NCI-H524 treated with DMSO at 0.1 percent for 48 hours (cell line): ENCODE measurements around the gene RCAN2.

Experiments used
- DNase-seq: peaks from one replicate; lab custom pipeline; 2025; lab: John Stamatoyannopoulos, UW

Gene RCAN2

GRCh38 chr6:46491628-46492547 is 639 bp upstream of the RCAN2 start:
- DNase-seq = no peak

DNA sequence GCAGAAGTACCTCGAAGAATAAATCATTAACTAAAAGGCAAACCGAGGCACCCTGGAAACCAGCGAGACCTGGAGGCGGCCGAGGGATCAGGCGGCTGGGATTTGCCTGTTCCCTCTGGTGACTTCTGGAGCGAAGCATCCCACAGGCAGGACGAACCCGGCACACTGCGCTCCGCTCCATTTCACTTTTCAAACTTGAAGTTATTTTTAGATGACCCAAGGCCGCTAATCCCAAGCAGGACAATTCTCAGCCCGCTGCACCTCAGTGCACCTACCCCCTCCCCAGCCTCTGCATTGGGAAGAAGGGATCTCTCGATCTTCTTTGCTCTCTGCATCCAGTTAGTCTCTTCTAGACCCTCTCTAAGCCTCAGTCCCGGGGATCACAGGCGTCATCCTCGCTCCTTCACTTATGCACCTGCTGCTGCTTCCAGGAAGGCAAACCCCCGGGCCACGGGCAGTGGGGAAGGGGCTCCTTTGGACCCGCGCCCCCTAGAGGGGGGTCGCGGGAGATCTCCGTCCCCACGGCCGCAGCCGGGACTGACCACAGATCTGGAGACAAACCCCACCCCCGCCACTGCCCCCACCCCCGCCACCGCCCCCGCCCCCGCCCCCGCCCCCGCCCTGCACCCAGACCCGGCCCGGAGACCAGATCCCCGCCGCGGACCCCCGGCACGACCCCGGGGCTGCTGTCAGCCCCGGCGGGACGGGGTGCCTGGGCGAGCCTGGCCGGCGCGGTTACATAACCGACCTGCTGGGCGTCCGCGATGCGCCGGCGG is 636 bp downstream of the RCAN2 start:
- no peak for DNase-seq

DNA sequence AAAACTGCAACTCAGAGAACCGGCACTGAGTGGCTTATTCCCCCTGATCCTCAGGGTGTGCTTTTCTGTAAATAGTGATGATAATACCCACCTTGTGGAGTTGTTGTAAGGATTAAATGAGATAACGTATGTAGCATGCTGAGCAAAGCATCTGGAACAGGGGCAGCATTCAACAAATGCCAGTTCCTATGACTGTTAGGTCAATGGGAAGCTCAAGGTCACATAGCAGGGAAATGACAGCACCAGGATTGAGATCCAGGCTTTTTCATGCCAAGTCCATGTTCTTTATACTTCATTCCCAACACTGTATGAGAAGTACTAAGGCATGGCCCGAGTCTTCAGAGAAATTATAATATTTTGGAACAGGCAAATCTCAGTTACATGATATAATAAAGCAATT is 5.1 kb downstream of the RCAN2 start:
- DNase-seq = no peak

DNA sequence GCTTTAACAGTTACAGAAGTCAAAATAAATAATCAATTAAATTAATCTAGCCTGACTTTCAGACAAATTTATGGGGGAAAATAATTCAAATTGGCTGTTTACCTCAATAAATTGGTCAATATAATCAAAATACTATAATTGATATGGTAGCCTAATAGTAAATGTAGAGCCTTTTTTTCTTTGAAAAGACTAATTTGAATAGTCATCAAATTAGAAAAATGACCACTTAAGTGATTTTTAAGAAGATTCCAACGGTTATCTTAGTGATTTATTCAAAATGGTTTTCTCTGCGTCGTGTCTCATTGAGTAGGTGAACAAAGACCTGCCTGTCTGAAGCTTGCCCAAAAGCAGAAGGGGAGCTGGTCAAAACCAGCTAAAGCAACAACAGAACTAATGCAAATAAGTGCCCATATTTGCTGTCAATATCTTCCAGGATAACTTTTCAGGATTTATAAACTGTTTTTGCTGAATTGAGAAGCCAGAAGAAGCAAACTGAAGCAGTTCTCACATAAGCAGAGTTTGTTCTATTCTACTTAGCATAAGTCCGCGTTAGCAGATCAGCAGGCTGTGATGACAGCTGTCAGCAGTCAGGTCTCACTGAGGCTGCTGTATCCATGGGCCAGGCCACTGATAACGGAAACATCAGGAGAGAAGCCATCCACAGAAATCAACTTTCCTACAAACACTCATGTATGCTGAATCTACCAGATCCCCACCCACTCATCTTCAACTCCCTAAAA is 7.0 kb downstream of the RCAN2 start:
- DNase-seq = no peak

DNA sequence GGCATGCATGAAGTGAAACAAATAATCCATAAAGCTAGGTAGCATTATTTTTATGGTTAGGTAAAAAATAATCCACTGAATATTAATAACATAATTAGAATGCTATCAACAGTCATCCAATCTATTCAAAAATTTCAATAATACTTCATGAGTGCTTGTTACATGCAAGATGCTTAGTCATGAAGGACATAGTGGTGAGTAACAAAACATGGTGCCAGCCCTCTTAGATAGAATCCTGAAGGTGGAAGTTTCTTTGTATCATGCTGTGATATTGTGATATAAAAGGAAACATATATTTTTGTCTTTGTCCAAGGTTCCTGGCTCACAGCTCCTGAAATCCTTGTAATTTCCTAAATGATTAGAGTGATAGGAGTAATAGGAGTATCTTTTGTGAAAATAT is 14.9 kb downstream of the RCAN2 start:
- DNase-seq = no peak

- no peak for DNase-seq
Measured at GRCh38 chr6:46473881-46474280, 17.4 kb downstream of the RCAN2 start.

DNA sequence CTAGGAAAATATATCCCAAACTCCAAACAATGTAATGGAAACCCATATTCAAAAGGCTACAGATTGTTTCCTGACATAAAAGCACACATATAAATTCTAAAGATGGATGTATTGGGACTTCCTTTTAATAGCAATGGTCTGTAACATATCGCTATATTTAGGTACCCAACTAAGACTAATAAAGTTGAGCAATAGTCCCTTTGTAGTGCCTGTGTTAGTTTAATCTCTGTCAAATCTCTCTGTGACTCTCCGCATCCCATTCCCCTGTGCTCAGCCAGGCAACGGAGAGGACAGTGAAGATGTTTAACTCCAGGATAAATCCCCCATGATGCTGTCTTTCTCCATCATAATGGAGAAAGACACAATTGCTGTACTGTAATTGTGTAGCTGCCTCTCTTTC is 19.0 kb downstream of the RCAN2 start:
- no peak for DNase-seq

DNA sequence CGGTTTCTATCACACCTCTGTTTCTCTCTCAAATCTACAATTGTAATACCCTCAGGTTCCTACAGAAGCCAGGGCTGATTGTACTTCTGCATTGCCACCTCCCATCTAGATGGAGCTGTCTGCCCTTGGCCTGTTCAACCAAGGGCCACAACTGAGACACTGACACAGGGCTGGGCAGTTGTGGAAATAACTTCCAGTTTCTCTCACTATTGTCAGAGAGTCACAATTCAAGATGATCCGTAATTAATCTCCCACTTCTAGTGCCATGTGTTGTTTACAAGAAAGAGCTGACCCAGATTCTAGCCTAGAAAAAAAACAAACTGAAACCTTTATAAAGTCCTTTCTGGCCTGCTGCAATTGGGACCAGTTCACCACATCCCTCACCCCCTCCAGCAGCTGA is 22.2 kb downstream of the RCAN2 start:
- no peak for DNase-seq

GRCh38 chr6:46468403-46469010 is 22.7 kb downstream of the RCAN2 start:
- DNase-seq = no peak

DNA sequence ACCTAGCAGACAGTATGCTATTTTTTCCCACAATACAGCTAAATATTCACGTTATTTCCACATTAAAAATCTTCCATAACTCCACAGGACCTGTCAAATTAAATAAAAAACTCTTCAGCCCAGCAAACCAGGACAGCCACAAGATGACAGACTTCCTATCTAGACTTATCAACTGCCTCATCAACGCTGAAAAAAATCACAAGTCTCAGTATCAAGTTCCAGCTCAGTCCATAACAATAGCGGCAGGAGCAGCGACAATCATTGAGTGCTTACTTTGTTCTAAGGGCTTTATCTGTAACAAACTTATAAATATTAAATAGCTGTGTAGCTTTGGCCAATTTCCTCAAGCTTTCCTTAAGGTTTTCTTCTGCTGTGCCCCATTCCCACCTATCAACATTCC is 24.7 kb downstream of the RCAN2 start:
- DNase-seq = no peak

DNA sequence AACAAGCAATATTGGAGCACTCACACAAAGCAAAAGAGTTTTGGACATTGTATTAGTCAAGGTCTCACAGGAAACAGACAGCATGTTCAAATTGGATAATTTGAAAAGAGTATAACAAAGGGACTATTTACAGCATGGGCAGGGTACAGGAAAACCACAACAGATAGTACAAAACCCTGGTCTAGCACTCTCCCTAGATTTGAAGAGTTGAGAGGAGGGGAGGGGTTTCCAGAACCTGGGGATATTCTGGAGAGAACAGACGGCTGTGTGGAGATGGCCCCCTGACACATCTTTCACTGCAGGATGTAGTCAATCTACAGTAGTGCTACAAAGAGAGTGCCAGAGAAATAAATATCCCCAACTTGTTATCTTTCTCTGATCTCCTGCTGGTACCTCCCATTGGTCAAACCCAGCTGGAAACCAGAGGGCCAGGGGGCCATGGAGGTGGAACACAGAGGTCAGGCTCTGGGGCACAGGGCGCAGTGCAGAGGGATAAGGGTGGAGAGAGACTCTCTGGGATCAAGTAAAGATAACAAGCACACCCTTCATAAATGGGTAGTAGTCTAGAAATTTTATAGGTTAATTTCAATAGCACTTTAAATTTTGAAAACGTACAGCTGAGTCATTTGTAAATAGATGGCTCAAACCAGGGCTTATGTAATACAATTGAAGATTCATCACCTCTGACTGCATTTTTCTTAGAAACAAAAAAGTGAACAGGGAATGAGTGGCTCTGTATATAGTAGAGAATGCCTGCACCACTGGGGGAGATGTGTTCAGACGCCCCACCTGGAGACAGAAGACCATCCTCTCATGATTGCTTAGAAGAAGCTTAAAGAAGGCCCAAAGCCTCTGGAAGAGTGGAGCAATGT is 25.7 kb downstream of the RCAN2 start:
- no peak for DNase-seq

- no peak for DNase-seq
Measured at GRCh38 chr6:46456297-46456696, 35.0 kb downstream of the RCAN2 start.

GRCh38 chr6:46454691-46455090 is 36.6 kb downstream of the RCAN2 start:
- no peak for DNase-seq

GRCh38 chr6:46453741-46454316 is 37.4 kb downstream of the RCAN2 start:
- DNase-seq = no peak

DNA sequence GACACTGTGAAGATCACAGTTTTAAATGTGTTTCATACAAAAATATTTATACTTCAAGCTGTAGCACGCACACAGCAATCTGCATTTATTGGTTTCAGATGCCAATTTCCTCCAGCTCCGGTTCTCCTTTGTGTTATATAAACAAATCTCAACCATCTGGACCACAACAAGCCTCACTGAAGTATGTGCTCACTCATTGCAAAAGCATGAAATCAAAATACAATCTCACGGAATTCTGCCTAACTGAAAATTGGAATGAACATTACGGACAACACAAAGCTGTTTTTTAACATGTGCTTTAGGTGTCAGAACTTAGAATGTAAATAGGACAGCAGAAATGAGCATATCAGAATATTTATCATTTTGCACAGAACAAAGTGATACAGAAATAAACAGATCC is 38.0 kb downstream of the RCAN2 start:
- no peak for DNase-seq

DNA sequence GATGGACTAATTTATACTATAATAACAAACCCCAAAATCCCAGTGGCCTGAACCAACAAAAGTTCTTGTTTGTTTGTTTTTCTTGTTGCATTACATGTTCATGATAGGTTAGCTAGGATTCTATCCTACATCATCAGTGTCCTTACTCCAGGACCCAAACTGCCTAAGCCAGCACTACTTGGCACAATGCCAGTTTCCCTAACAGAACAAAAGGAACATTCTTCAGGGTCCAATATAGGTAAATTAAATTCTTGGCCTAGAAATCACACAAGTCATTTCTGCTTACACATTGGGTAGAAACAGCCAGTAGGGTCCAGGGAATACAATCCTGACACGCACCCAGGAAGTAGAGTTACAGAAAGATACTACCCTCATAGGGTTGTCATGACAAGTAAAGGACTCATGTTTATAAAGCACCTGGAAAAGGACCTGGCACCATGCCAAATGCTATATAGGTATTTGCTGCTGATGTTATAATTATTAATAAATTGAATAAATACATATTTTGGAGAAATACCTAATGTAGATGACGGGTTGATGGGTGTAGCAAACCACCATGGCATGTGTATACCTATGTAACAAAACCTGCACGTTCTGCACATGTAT is 38.8 kb downstream of the RCAN2 start:
- DNase-seq = no peak

DNA sequence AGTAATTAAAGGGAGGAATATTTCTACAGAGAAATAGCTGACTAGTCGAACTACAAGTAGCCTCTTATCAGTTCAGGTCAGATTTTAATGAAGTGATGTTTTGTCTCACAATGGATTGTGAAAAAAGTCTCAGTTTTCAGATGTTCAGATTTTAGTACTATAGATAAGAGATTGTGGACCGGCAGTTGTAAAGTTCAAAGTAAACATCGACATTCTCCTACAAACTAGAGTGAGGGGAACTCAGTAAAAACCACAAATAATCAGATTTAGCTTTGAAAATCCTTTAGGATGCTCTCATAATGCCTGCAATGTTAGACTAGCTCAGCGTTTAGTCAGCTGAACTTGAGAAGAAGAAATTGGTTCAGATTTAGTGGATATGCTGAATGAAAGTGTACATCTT is 39.9 kb downstream of the RCAN2 start:
- DNase-seq = no peak

DNA sequence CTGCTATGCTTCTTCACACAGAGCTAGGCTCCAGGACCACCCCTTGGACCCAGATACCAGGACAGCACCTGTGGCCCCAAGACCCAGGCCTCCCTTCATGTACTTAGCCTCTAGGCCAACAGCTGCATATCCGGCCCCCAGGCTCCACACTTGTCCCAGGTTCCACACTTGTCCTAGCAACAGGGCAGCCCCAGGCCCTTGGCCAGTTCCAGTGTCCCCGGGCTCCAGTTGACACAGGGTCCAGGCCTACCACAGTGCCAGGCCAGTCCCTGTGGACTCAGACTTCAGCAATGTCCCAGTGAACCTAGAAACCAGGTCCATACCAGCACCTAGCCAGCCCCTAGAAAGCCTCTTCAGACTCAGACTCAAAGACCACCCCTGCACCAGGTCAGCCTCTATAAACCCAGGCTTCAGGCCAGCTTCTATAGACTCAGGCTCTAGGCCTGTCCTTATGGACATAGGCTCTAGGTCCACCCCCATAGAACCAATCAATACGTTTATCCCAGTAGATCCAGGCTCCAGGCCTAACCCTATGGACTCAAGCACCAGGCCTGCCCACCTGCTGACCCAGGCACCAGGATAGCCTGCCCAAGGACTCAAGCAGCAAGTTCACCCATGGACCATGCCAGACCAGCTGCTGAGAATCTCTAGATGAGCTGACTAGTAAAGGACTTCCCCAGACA is 46.3 kb downstream of the RCAN2 start:
- DNase-seq = no peak

- no peak for DNase-seq
Measured at GRCh38 chr6:46443623-46444022, 47.6 kb downstream of the RCAN2 start.

DNA sequence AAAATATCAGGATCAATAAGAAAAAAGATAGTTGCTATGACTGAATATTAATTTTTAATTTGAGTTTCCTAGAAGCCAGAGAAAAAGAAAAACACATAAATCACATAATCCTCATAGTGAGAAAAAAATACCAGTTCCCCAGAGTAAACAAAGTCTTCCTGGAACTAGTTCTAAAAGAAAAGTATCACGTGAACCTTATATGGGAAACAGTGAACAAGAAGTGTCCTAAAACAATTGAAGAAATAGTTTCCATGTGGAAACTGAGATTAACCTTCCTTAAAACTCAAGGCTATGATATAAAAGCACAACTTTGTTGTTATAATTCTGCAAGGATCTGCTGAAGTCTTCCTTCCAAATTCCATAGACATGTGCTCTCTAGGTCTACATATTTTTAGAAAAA is 50.6 kb downstream of the RCAN2 start:
- DNase-seq = no peak
